HG02938 (cell line): ENCODE measurements around the gene AFG1L.
"Not testable (repeated sequence)": the region's sequence is repeated elsewhere in the genome, so short reads cannot be mapped to it uniquely, and the experiment has no call there.

Source experiments
- ATAC-seq: cut with Tn5 transposase; IDR thresholded peaks from one replicate; pipeline ENCODE4 v1.9.1; 2021; ENCODE audit warnings: mild to moderate bottlenecking, moderate library complexity; ENCODE audit not compliant: unreplicated experiment

The AFG1L gene

GRCh38 chr6:108550256-108550655, 255.4 kb downstream of the AFG1L start:
- no peak for ATAC-seq

- ATAC-seq, result no peak
Observed at GRCh38 chr6:108555399-108556052, 260.7 kb downstream of the AFG1L start.

- no peak for ATAC-seq
Observed at GRCh38 chr6:108556250-108556649, 261.4 kb downstream of the AFG1L start.

DNA sequence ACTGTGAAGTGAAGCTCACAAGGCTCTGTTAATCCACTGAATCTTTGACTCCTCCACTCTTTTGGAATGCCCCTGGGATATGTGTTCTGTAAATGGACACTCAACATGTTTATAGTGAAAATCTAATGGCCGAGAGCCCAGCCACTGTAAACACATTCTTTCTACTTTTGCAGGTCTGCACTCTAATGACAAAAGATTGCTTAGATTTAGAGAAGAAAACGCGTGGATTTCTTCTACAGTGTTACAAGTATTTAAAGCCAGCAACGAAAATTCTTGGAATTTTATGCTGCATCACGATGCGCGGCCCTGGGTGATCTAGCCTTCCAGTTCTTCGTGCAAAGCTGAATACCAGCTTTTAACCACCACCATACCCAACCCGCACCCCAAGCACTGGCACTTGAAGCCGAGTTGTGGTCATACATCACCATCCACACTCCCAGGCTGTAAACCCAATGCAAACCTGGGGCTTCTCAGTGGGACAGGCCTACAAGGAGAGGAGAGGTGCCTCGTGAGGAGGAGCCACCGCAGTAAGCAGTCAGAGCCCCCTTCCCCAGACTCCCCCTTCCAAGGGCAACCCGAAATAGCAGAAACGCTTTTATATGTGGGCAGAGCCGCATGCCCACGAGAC, 262.1 kb downstream of the AFG1L start:
- ATAC-seq, result no peak

- ATAC-seq, result no peak
Observed at GRCh38 chr6:108557494-108558371, 262.9 kb downstream of the AFG1L start.

GRCh38 chr6:108558372-108559096, 263.7 kb downstream of the AFG1L start:
- ATAC-seq, result peak; percentile 53

- peak; percentile 37 for ATAC-seq
Observed at GRCh38 chr6:108559097-108559883, 264.4 kb downstream of the AFG1L start.

- no peak for ATAC-seq
Observed at GRCh38 chr6:108559884-108560462, 265.1 kb downstream of the AFG1L start.

DNA sequence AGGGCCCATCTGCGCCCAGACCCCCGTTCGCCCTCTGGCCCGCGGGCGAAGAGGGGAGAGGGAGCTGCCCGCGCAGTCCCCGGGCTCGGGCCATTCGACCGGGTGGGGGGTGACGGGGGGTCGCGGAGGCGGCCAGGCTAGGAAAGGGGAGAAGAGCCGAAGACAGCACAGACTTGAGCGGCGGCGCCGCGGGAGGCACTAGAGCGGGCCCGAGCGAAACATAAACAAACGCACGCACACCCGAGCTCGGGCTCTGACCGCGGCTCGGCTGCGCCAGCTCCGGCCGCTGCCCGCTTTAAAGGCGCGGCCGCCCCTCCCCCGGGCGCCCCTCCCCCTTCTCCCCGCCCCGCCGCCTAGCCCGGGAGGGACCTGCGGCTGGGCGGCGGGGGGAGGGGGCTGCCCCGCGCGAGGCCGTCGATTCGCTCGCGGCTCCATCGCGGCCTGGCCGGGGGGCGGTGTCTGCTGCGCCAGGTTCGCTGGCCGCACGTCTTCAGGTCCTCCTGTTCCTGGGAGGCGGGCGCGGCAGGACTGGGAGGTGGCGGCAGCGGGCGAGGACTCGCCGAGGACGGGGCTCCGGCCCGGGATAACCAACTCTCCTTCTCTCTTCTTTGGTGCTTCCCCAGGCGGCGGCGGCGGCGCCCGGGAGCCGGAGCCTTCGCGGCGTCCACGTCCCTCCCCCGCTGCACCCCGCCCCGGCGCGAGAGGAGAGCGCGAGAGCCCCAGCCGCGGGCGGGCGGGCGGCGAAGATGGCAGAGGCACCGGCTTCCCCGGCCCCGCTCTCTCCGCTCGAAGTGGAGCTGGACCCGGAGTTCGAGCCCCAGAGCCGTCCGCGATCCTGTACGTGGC, 265.8 kb downstream of the AFG1L start, which contains the start of gene FOXO3:
TSS of gene FOXO3 (plus strand) at position 455 of the 846 bp plus-strand sequence. CDS start at position 747, 292 bp downstream.
- ATAC-seq, result no peak

DNA sequence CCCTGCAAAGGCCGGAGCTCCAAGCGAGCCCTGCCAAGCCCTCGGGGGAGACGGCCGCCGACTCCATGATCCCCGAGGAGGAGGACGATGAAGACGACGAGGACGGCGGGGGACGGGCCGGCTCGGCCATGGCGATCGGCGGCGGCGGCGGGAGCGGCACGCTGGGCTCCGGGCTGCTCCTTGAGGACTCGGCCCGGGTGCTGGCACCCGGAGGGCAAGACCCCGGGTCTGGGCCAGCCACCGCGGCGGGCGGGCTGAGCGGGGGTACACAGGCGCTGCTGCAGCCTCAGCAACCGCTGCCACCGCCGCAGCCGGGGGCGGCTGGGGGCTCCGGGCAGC, 266.4 kb downstream of the AFG1L start:
- ATAC-seq, result not testable (repeated sequence)

- ATAC-seq, result no peak
Observed at GRCh38 chr6:108561742-108562502, 267.1 kb downstream of the AFG1L start.

DNA sequence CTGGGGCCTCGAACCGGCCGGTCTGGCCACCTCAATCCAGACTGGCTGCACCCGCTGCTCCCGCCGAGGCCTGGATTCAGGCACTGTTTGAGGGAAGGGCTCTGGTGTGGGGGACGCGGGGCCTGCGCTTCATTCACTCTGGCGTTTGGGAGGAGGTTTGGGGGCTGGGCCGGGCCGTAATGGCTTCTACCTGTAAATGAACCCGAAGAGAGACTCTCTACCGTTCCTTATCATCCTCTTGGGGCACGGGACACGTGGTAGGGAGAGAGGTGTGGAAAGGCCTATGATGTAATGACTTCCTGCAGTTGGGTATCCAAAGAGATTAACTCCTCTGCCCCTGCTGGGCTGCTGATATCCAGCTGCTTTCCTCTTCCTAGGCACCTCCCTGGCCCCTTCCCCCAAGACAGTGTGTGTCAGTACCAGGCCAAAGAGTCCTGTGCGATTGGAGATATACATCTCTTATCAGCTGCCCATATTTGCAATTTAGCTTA, 267.7 kb downstream of the AFG1L start:
- ATAC-seq, result no peak

- ATAC-seq, result no peak
Observed at GRCh38 chr6:108563292-108563691, 268.4 kb downstream of the AFG1L start.

DNA sequence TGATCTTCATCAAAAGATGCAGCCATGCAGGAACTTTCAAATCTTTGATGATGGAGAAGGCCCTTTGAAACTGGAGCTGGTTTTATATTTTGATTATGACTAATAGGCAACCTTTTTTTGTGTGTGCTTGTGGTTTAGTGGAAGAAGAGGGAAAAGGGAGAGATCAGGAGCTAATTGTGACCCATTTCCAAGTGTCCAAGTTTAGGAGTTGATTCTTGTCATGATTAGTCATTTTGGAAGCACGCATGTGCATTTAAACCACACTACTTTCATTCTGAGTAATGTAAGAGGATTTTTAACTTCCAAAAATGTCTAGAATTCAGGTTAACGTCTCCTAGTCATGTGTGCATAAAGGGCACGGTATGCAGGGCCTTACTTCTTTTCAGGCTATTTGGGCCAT, 269.3 kb downstream of the AFG1L start:
- ATAC-seq, result no peak

DNA sequence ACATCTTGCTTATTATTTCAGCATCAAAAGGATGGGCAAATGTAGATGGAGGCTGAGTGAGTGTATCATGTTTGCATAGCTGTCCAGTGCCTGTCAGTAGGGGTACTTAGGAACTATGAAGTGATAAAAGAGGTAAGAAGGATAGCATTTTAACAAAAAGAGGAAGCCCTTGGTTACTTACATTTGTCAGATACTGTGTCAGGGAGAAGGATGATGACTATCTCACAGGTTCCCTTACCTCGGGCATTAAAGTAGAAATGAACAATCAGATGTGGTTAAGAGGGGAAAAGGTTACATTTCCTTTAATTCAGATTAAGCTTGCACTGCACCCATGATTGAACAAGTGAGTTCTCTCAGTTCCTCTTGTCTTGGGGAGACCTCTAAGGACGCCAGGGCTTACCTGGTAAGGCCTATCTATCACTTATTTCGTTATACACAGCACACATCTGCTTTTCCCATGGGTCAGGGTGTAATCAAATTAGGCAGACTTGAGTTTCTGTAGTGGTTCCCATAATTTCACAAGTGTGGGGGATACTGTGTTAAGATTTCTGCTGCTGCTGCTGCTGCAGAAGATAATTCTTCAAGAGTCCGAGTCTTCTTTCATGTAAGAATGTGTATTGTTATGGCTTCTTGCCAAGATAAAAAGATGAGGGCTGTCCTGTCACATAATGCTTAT, 270.4 kb downstream of the AFG1L start:
- ATAC-seq, result peak; percentile 79

- ATAC-seq, result no peak
Observed at GRCh38 chr6:108565893-108566292, 271.0 kb downstream of the AFG1L start.

- ATAC-seq, result no peak
Observed at GRCh38 chr6:108566406-108566805, 271.6 kb downstream of the AFG1L start.

- ATAC-seq, result no peak
Observed at GRCh38 chr6:108568101-108568500, 273.2 kb downstream of the AFG1L start.
